Aorta (tissue), 5 donors: Measurements from ENCODE around the gene ORM2. TPM values are rescaled to one million over a fixed set of nuclear protein-coding genes. Genes with fewer than 3 reads are reported as not detected.
A peak's percentile ranks its signal among the peaks of the same experiment; 100 is the strongest.
"Not testable (repeated sequence)": the region's sequence is repeated elsewhere in the genome, so short reads cannot be mapped to it uniquely, and the experiment has no call there.

ENCODE experiments used
- ATAC-seq: fragments of 200-7000 bp; cut with Tn5 transposase; one replicate; pipeline ENCODE4 v1.9.1; 2022; ENCODE audit warnings: moderate library complexity; ENCODE audit not compliant: low FRiP score
- DNase-seq, 2 donors: peaks; one replicate each; pipeline ENCODE4 v3.0.0-alpha.2; 2020
- H3K27ac ChIP-seq, 2 donors: one replicate each; pipeline ENCODE4 v1.5.1; 2013; ENCODE audit warnings: low read length in 2 of 2, mild to moderate bottlenecking in 2 of 2, moderate library complexity in 2 of 2, control low read depth in 1 of 2, inconsistent platforms in 1 of 2, low read depth in 1 of 2
- H3K27me3 ChIP-seq, 2 donors: one replicate each; pipeline ENCODE4 v1.6.1; 2013; ENCODE audit warnings: control low read depth in 1 of 2, low read length in 1 of 2, mild to moderate bottlenecking in 1 of 2, moderate library complexity in 1 of 2; ENCODE audit not compliant: insufficient read depth in 2 of 2, control insufficient read depth in 1 of 2
- H3K36me3 ChIP-seq, 2 donors: one replicate each; pipeline ENCODE4 v1.6.1; 2013; ENCODE audit warnings: control low read depth in 1 of 2, low read length in 1 of 2, mild to moderate bottlenecking in 1 of 2; ENCODE audit not compliant: insufficient read depth in 2 of 2, control insufficient read depth in 1 of 2
- H3K4me1 ChIP-seq, 2 donors: one replicate each; pipeline ENCODE4 v1.6.1; 2013; ENCODE audit warnings: low read length in 2 of 2, control low read depth in 1 of 2, mild to moderate bottlenecking in 1 of 2, moderate library complexity in 1 of 2; ENCODE audit not compliant: insufficient read depth in 2 of 2, control insufficient read depth in 1 of 2
- H3K4me3 ChIP-seq, 2 donors: one replicate each; pipeline ENCODE4 v1.5.1; 2013; ENCODE audit warnings: low read length in 2 of 2, control low read depth in 1 of 2, mild to moderate bottlenecking in 1 of 2
- H3K9me3 ChIP-seq: one replicate; pipeline ENCODE4 v1.6.1; 2013; ENCODE audit warnings: mild to moderate bottlenecking, low read length; ENCODE audit not compliant: control insufficient read depth
- WGBS, 2 donors: extraction: QIAGEN DNeasy Blood & Tissue Kit; methylation state at CpG; one replicate each; pipeline ENCODE4 v1.1.7; 2013; 5-methylcytosine and 5-hydroxymethylcytosine counted together
- intact Hi-C, 2 donors: fragments of 100-400 bp; cut with DNase I; formaldehyde crosslinking; loops; one replicate each; pipeline versions ENCODE4 v1.14.2 to v1.15.0; 2022
- polyA plus RNA-seq, 2 donors: library from polyadenylated mRNA; stranded (reverse); fragments of 200-250 nt; gene quantifications; one replicate each; pipeline ENCODE4 v1.2.3, GENCODE V29; 2013
- total RNA-seq, 2 donors: library from RNA; stranded (reverse); fragmentation: NEBNext Ultra II Directional; extraction: Animal tissue kit (Norgen Biotek cat#: 25700); gene quantifications; one replicate each; pipeline ENCODE4 v1.2.1, GENCODE V29; 2021
- donor health status: healthy with polysubstance abuse.
- donor health status: Bipolar disorder and iron deficiency.
- donor health status: DM: no; HTN: no; CAD: no.
- donor health status: DM: no; HTN: no; CAD: no.
- donor health status: DM: yes; HTN: yes; CAD: no.

The ORM2 gene
- total and polyA plus RNA-seq, 4 donors = not detected

DNA sequence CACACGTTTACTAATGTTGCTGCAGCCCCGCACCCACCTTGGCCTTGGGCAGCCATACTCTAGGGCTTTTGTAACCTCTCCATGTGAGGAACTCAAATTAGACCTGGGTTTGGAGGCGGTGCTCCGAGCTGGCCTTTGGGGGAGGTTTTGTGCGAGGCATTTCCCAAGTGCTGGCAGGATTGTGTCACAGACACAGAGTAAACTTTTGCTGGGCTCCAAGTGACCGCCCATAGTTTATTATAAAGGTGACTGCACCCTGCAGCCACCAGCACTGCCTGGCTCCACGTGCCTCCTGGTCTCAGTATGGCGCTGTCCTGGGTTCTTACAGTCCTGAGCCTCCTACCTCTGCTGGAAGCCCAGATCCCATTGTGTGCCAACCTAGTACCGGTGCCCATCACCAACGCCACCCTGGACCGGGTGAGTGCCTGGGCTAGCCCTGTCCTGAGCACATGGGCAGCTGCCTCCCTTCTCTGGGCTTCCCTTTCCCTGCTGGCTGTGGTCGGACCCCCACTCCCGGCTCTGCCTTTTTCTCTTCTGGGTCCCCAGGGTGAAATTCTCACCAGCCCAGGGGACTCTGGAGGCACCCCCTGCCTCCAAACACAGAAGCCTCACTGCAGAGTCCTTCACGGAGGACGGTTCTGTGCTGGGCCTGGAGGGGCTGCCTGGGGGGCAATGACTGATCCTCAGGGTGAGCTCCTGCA is 6.7 kb upstream of the ORM2 start, which contains the start of gene ORM1:
Gene ORM1 (plus strand): TSS at position 268 of the 701 bp plus-strand sequence. CDS start 36 bp downstream, at position 304.
- H3K36me3 ChIP-seq, intact Hi-C loops, H3K9me3 ChIP-seq, H3K4me3 ChIP-seq, H3K27ac ChIP-seq, DNase-seq, H3K4me1 ChIP-seq, H3K27me3 ChIP-seq: not testable (repeated sequence)
- 67 to 85% methylated on average over 2 to 4 of the region's 15 CpGs for WGBS, 2 donors
- peak; percentile 42 for ATAC-seq

DNA sequence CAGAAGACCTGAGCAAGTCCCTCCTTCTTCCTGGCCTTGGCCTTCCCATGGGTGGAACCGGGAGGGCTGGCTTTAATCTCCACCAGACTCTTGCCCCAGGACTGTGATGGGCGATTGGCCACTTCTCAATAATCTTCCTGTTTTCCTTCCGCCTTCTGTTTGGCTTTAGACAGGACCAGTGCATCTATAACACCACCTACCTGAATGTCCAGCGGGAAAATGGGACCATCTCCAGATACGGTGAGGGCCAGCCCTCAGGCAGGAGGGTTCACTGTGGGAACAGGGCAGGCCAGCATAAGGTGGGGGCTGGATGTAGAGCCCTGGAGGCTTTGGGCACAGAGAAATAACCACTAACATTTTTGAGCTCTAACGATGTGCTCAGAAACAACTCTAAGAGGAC is 5.8 kb upstream of the ORM2 start:
- 83 to 89% methylated on average over 6 of the region's 6 CpGs for WGBS, 2 donors
- ATAC-seq, H3K4me3 ChIP-seq, H3K36me3 ChIP-seq, H3K9me3 ChIP-seq, H3K4me1 ChIP-seq, DNase-seq, H3K27me3 ChIP-seq, intact Hi-C loops, H3K27ac ChIP-seq: not testable (repeated sequence)

DNA sequence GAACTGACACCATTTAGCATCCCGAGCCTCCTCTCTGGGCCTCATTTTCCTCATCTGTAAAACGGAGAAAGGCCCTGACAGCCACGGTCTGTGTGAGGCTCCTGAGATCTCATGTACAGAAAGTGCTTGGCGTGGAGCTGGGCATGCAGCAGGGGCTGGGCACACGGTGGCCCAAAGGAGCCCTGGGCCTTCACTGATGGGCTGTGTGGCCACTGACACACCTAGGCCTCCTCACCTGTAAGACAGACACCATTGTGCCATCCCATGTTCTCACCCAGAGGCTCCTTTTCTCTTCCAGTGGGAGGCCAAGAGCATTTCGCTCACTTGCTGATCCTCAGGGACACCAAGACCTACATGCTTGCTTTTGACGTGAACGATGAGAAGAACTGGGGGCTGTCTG is 5.2 kb upstream of the ORM2 start:
- ATAC-seq = no peak
- H3K4me1 ChIP-seq = no peaks in the 10 kb centered on the region
- no peaks in the 10 kb centered on the region for H3K27me3 ChIP-seq
- no peak overlapping the region for H3K4me3 ChIP-seq
- WGBS, 2 donors = 92 to 94% methylated on average over 8 of the region's 8 CpGs
- H3K27ac ChIP-seq = no peak overlapping the region
- H3K9me3 ChIP-seq = no peaks in the 10 kb centered on the region
- intact Hi-C loops = no loop called here
- H3K36me3 ChIP-seq = no peaks in the 10 kb centered on the region
- DNase-seq = no peak

DNA sequence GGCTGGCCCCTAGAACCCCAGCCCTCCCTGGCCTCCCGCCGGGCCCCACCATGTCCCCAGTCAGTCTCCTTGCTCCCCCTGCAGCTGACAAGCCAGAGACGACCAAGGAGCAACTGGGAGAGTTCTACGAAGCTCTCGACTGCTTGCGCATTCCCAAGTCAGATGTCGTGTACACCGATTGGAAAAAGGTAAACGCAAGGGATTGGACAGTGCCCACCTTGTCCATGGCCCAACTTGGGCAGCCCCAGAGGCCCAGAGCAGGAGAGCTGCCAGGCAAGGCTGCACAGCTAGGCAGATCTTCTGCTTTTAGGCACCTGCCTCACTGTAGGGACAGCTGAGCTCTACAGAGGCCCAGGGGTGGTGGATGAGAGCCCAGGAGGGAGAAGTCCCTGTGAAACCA is 4.7 kb upstream of the ORM2 start:
- H3K4me1 ChIP-seq, H3K4me3 ChIP-seq, H3K36me3 ChIP-seq, ATAC-seq, intact Hi-C loops, H3K27me3 ChIP-seq, DNase-seq, H3K27ac ChIP-seq, H3K9me3 ChIP-seq: not testable (repeated sequence)
- WGBS, 2 donors = 83 to 89% methylated on average over 7 of the region's 9 CpGs

DNA sequence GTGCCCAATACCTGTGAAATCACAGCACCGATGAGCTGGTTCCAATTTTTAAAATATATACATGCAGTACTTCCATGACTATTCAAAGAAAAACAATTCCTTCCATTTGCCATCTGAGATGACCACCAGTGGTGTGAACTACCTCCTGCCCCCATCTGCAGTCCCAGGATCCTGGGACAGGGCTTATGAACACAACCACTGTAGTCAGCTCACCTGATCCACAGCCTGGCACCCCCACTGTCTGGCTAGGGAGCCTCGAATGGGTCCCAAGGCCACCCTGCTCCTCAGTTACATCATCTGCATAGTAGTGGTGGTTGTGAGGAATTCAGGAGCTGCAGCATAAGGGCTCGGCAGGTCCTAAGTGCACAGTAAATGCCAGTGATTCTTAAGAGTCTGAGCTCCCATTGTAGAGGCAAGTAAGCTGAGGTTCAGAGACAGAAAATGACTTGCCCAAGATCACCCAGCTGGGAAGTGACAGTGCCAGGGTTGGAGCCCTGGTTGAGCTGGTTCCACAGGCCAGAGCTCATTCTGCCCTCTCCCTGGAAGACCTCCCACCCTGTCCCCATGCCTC is 3.9 kb upstream of the ORM2 start:
- H3K27ac ChIP-seq, H3K27me3 ChIP-seq, H3K4me1 ChIP-seq, intact Hi-C loops, H3K36me3 ChIP-seq, H3K9me3 ChIP-seq, H3K4me3 ChIP-seq, ATAC-seq, DNase-seq: not testable (repeated sequence)
- WGBS, 2 donors = 87 to 92% methylated on average over 3 of the region's 3 CpGs

DNA sequence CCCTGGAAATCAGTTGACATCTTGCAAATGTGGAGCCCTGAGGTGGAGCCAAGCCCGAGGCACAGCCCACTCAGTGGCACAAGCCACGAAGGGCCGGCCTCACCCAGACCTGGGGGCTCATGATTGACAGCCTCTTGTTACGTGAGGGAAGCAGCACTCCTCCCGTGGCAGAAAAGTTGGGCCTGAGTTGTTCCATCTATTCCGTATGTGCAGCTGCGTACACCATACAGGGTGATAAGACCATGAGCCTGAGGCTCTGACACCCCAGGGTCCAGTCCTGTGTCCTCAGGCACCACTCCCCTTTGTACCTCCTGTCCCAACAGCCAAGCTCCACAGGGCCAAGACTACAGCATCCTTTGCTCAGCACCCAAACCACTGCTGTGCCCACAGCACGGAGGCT is 1.9 kb upstream of the ORM2 start:
- H3K4me3 ChIP-seq = no peak overlapping the region
- intact Hi-C loops = no loop called here
- no peaks in the 10 kb centered on the region for H3K4me1 ChIP-seq
- 93 to 94% methylated on average over 8 of the region's 8 CpGs for WGBS, 2 donors
- ATAC-seq = no peak
- no peaks in the 10 kb centered on the region for H3K27me3 ChIP-seq
- no peaks in the 10 kb centered on the region for H3K9me3 ChIP-seq
- no peaks in the 10 kb centered on the region for H3K36me3 ChIP-seq
- no peak overlapping the region for H3K27ac ChIP-seq
- DNase-seq = peak in 1 of 2 donors; percentile 83

DNA sequence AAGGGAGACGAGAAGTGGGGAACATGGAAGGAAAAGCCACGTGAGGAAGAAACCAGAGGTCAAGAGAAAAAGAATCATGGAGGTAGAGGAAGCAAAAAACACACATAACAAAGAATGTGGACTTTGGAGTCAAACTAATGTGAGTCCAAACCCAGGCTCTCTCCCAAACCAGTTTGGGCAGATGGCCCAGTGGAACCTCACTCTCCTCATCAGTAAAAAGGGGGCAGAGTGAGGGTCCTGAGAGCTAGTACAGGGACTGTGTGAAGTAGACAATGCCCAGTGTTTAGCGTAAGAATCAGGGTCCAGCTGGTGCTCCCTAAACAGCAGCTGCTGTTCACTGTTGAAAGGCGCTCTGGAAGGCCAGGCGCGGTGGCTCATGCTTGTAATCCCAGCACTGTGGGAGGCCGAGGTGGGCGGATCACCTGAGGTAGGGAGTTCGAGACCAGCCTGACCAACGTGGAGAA is 1.3 kb upstream of the ORM2 start:
- H3K4me3 ChIP-seq, H3K27ac ChIP-seq, H3K4me1 ChIP-seq, DNase-seq, H3K36me3 ChIP-seq, H3K27me3 ChIP-seq, intact Hi-C loops, ATAC-seq, H3K9me3 ChIP-seq: not testable (repeated sequence)
- 89 to 90% methylated on average over 10 of the region's 10 CpGs for WGBS, 2 donors

DNA sequence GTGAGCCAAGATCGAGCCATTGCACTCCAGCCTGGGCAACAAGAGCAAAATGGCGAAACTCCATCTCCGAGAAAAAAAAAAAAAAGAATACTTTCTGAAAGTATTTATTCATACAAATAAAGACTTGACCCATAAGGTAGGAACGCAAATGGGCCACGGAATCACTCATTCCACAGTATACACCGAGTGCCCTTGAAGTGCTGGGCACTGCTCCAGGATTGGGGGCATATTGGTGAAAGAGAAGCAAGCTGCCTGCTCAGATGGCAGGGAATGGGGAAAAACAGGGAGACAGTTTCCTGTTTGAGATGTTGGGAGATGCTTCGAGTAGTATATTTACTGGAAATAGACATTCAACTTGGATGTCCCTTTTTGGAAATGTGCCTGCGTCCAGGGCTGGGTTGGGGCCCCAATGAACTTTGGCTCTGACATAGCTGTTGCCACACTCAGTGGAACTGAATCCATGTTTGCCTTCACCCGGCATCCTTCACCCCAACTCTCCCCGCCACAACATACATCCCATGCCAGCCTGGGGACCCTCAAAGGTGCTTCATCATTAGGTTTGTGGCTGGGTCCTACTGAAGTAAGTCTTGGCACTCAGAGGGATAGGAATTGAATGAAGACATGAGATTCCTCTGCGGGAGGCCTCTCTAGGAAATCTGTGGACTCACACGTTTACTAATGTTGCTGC is 588 bp upstream of the ORM2 start:
- H3K27ac ChIP-seq, ATAC-seq, H3K4me3 ChIP-seq, DNase-seq, H3K9me3 ChIP-seq, H3K27me3 ChIP-seq, H3K36me3 ChIP-seq, H3K4me1 ChIP-seq, intact Hi-C loops: not testable (repeated sequence)
- 81 to 82% methylated on average over 9 to 11 of the region's 12 CpGs for WGBS, 2 donors
